HepG2 (cell line): Measurements from ENCODE around the gene CAMTA2. TPM values are rescaled to one million over a fixed set of nuclear protein-coding genes. Genes with fewer than 3 reads are reported as not detected.

ENCODE experiments used
- ARHGAP35 ChIP-seq: sonication (generic); formaldehyde crosslinking; IDR thresholded peaks from 2 replicates; pipeline ENCODE4 v1.9.0; 2022; ENCODE audit warnings: mild to moderate bottlenecking, inconsistent platforms, moderate library complexity, missing genetic modification reagents, borderline replicate concordance
- ARNT2 ChIP-seq: sonication (generic); formaldehyde crosslinking; IDR thresholded peaks from 2 replicates; pipeline ENCODE4 v1.8.0; 2022; ENCODE audit warnings: mild to moderate bottlenecking, low read depth, missing genetic modification reagents, moderate library complexity
- ARNTL ChIP-seq: sonication (generic); formaldehyde crosslinking; IDR thresholded peaks from 2 replicates; pipeline ENCODE4 v1.4.0; 2020; ENCODE audit warnings: mild to moderate bottlenecking, missing genetic modification reagents
- CEBPB ChIP-seq: IDR thresholded peaks from 2 replicates; pipeline ENCODE4 v1.6.1; 2011; ENCODE audit warnings: low read depth, low read length, improper control_type of control experiment, borderline replicate concordance
- HDAC1 ChIP-seq: sonication (generic); formaldehyde crosslinking; IDR thresholded peaks from 2 replicates; pipeline ENCODE4 v1.5.1; 2020; ENCODE audit warnings: mild to moderate bottlenecking, missing genetic modification reagents
- HDAC6 ChIP-seq: fragments of 200-600 bp; sonication (generic); IDR thresholded peaks from 2 replicates; pipeline ENCODE4 v1.7.0; 2017; ENCODE audit warnings: mild to moderate bottlenecking, antibody characterized with exemption, low read length, low read depth
- HNRNPL ChIP-seq: fragments of 200-400 bp; formaldehyde crosslinking; IDR thresholded peaks from 2 replicates; pipeline ENCODE4 v1.6.1; 2017; ENCODE audit warnings: mild to moderate bottlenecking, low read depth, low read length
- HOXD1 ChIP-seq: sonication (generic); formaldehyde crosslinking; IDR thresholded peaks from 2 replicates; pipeline ENCODE4 v1.5.0; 2020; ENCODE audit warnings: missing genetic modification reagents
- LBX2 ChIP-seq: sonication (generic); formaldehyde crosslinking; IDR thresholded peaks from 2 replicates; pipeline ENCODE4 v1.5.0; 2020; ENCODE audit warnings: missing genetic modification reagents, mild to moderate bottlenecking, borderline replicate concordance
- MAF1 ChIP-seq: sonication (generic); formaldehyde crosslinking; IDR thresholded peaks from 2 replicates; pipeline ENCODE4 v1.5.0; 2020; ENCODE audit warnings: missing genetic modification reagents, borderline replicate concordance
- MAFF ChIP-seq: IDR thresholded peaks from 2 replicates; pipeline ENCODE4 v1.6.1; 2011; ENCODE audit warnings: low read depth, low read length, improper control_type of control experiment
- PBX2 ChIP-seq: IDR thresholded peaks from 2 replicates; pipeline ENCODE4 v1.6.1; 2016; ENCODE audit warnings: control low read depth
- RCOR2 ChIP-seq: IDR thresholded peaks from 2 replicates; pipeline ENCODE4 v1.6.1; 2016; ENCODE audit warnings: missing biosample characterization, missing genetic modification reagents
- RFXAP ChIP-seq: sonication (generic); formaldehyde crosslinking; IDR thresholded peaks from 2 replicates; pipeline ENCODE4 v1.4.0; 2020; ENCODE audit warnings: missing genetic modification reagents, borderline replicate concordance
- SALL1 ChIP-seq: sonication (generic); formaldehyde crosslinking; IDR thresholded peaks from 2 replicates; pipeline ENCODE4 v1.8.0; 2022; ENCODE audit warnings: mild to moderate bottlenecking, missing genetic modification reagents
- SIN3A ChIP-seq: IDR thresholded peaks from 2 replicates; pipeline ENCODE4 v1.6.1; 2011; ENCODE audit warnings: low read depth, mild to moderate bottlenecking, control low read depth, low read length, borderline replicate concordance
- SIX1 ChIP-seq: sonication (generic); formaldehyde crosslinking; IDR thresholded peaks from 2 replicates; pipeline ENCODE4 v1.4.0; 2020; ENCODE audit warnings: missing genetic modification reagents, borderline replicate concordance
- U2AF2 ChIP-seq: fragments of 200-400 bp; formaldehyde crosslinking; IDR thresholded peaks from 2 replicates; pipeline ENCODE4 v1.6.1; 2017; ENCODE audit warnings: low read depth, mild to moderate bottlenecking, low read length
- XBP1 ChIP-seq: sonication (generic); formaldehyde crosslinking; IDR thresholded peaks from 2 replicates; pipeline ENCODE4 v1.5.0; 2020; ENCODE audit warnings: missing genetic modification reagents
- ZBTB39 ChIP-seq: sonication (generic); formaldehyde crosslinking; IDR thresholded peaks from 2 replicates; pipeline ENCODE4 v1.5.0; 2020; ENCODE audit warnings: missing genetic modification reagents
- ZC3H4 ChIP-seq: sonication (generic); formaldehyde crosslinking; IDR thresholded peaks from 2 replicates; pipeline ENCODE4 v1.4.0; 2020; ENCODE audit warnings: missing genetic modification reagents, borderline replicate concordance
- ZFP37 ChIP-seq: sonication (generic); formaldehyde crosslinking; IDR thresholded peaks from 2 replicates; pipeline ENCODE4 v1.4.0; 2020; ENCODE audit warnings: missing genetic modification reagents, borderline replicate concordance
- ZNF331 ChIP-seq: sonication (generic); formaldehyde crosslinking; IDR thresholded peaks from 2 replicates; pipeline ENCODE4 v1.4.0; 2020; ENCODE audit warnings: missing genetic modification reagents
- ZNF552 ChIP-seq: sonication (generic); formaldehyde crosslinking; IDR thresholded peaks from 2 replicates; pipeline ENCODE4 v1.9.0; 2022; ENCODE audit warnings: missing genetic modification reagents, mild to moderate bottlenecking, borderline replicate concordance
- ZNF556 ChIP-seq: sonication (generic); formaldehyde crosslinking; IDR thresholded peaks from 2 replicates; pipeline ENCODE4 v1.4.0; 2020; ENCODE audit warnings: mild to moderate bottlenecking, missing genetic modification reagents, borderline replicate concordance
- ZNF576 ChIP-seq: sonication (generic); formaldehyde crosslinking; IDR thresholded peaks from 2 replicates; pipeline ENCODE4 v1.4.0; 2020; ENCODE audit warnings: mild to moderate bottlenecking, missing genetic modification reagents
- ZNF709 ChIP-seq: sonication (generic); formaldehyde crosslinking; IDR thresholded peaks from 2 replicates; pipeline ENCODE4 v1.5.0; 2020; ENCODE audit warnings: mild to moderate bottlenecking, missing genetic modification reagents
- polyA plus RNA-seq, 8 experiments: library from polyadenylated mRNA; depleted of rRNA in 3 of 8; stranded (reverse) in 7 of 8; unstranded in 1 of 8; fragments of >200 nt; fragmentation: Illumina TruSeq in 4 of 8; extraction: Trizol in 4 of 8; gene quantifications; 2 replicates each; pipeline versions ENCODE4 v1.2.1 to v1.2.3, GENCODE V29; 2011 to 2016; ENCODE audit warnings: low read depth in 4 of 8, missing spikeins in 1 of 8, mixed read lengths in 1 of 8; ENCODE audit not compliant: insufficient read depth in 1 of 8
- total RNA-seq, 5 experiments: library from RNA; depleted of rRNA; stranded (reverse); fragments of >200 nt; fragmentation: Illumina TruSeq; extraction: Trizol; gene quantifications; 2 replicates each; pipeline ENCODE4 v1.2.3, GENCODE V29; 2016; ENCODE audit warnings: low read depth in 1 of 5

Gene CAMTA2
- total and polyA plus RNA-seq, 2 of the 13 experiments (the other 11 are each of a cell fraction or from before 2014, with no cell fraction given) = 4.1 to 7.1 TPM

- TF ChIP-seq ZC3H4 = no peak
- no peak for TF ChIP-seq HDAC6
- no peak for TF ChIP-seq CEBPB
- no peak for TF ChIP-seq U2AF2
- TF ChIP-seq ARNTL (CRISPR knock-in tag) = peak; percentile 48; the same call in 1 of the 2 replicates
- TF ChIP-seq ZFP37 = no peak
- peak; percentile 64; the same call in 1 of the 2 replicates for TF ChIP-seq RFXAP (CRISPR knock-in tag)
- TF ChIP-seq HNRNPL = no peak
- TF ChIP-seq ZNF709 = no peak
- peak; percentile 82; the same call in 1 of the 2 replicates for TF ChIP-seq SIN3A
- no peak for TF ChIP-seq ZNF331 (CRISPR knock-in tag)
- no peak for TF ChIP-seq SIX1 (CRISPR knock-in tag)
- no peak for TF ChIP-seq ZNF576 (CRISPR knock-in tag)
- TF ChIP-seq ZBTB39 (CRISPR knock-in tag) = no peak
- no peak for TF ChIP-seq PBX2 (CRISPR knock-in tag)
- TF ChIP-seq XBP1 (CRISPR knock-in tag) = no peak
- no peak; the same call in 1 of the 2 replicates for TF ChIP-seq ZNF552
- TF ChIP-seq ARNT2 (CRISPR knock-in tag) = no peak; the same call in 1 of the 2 replicates
- TF ChIP-seq HDAC1 = no peak
- peak; percentile 70 for TF ChIP-seq SALL1 (CRISPR knock-in tag)
- TF ChIP-seq HOXD1 (CRISPR knock-in tag) = peak; percentile 14; the same call in 1 of the 2 replicates
- TF ChIP-seq MAFF = no peak
- no peak; the same call in 1 of the 2 replicates for TF ChIP-seq ZNF556 (CRISPR knock-in tag)
- no peak for TF ChIP-seq RCOR2 (CRISPR knock-in tag)
- TF ChIP-seq ARHGAP35 (CRISPR knock-in tag) = no peak
- no peak for TF ChIP-seq LBX2 (CRISPR knock-in tag)
- TF ChIP-seq MAF1 (CRISPR knock-in tag) = 0 out of 2 replicates have a peak, but pooled peaks have one; percentile 50
Observed at GRCh38 chr17:4939796-4940554, 47.5 kb downstream of the CAMTA2 start, which contains the start of the genes RNF167 and SLC25A11 (continued).
